Spinal cord (tissue), 10 donors: ENCODE data around the gene TYSND1. TPM values are rescaled to one million over a fixed set of nuclear protein-coding genes. Genes with fewer than 3 reads are reported as not detected.
"Not testable (repeated sequence)": the region's sequence is repeated elsewhere in the genome, so short reads cannot be mapped to it uniquely, and the experiment has no call there.

Experiments
- DNase-seq, 6 donors: peaks; one replicate each; pipeline versions ENCODE4 v3.0.0 to v3.0.0-alpha.2; 2013 to 2015; ENCODE audit warnings: low spot score in 6 of 6, low read depth in 4 of 6
- H3K27ac ChIP-seq: one replicate; pipeline ENCODE4 v1.5.1; 2013; ENCODE audit warnings: low read depth, low read length, control low read depth
- H3K27me3 ChIP-seq: one replicate; pipeline ENCODE4 v1.6.1; 2013; ENCODE audit warnings: low read length; ENCODE audit not compliant: control insufficient read depth, insufficient read depth
- H3K36me3 ChIP-seq: one replicate; pipeline ENCODE4 v1.6.1; 2013; ENCODE audit warnings: low read length; ENCODE audit not compliant: control insufficient read depth, insufficient read depth
- H3K4me1 ChIP-seq: one replicate; pipeline ENCODE4 v1.6.1; 2013; ENCODE audit warnings: low read length; ENCODE audit not compliant: control insufficient read depth, insufficient read depth
- H3K4me3 ChIP-seq: one replicate; pipeline ENCODE4 v1.5.1; 2013; ENCODE audit warnings: low read depth, low read length, control low read depth
- H3K9me3 ChIP-seq: one replicate; pipeline ENCODE4 v1.6.1; 2013; ENCODE audit warnings: low read length; ENCODE audit not compliant: control insufficient read depth, insufficient read depth
- WGBS: methylation state at CpG from one replicate; pipeline ENCODE4 v1.1.5; 2013; ENCODE audit warnings: missing lambda C conversion rate; ENCODE audit not compliant: insufficient coverage; 5-methylcytosine and 5-hydroxymethylcytosine counted together
- polyA plus RNA-seq, 2 donors: library from polyadenylated mRNA; unstranded; fragments of 120-200 nt; gene quantifications; one replicate each; pipeline ENCODE4 v1.2.1, GENCODE V29; 2013; ENCODE audit not compliant: insufficient read length in 2 of 2
- total RNA-seq, 2 donors: library from RNA; depleted of rRNA in 1 of 2; stranded (reverse); fragments of 120-200 nt in 1 of 2; fragments of >200 nt in 1 of 2; gene quantifications; one replicate each; pipeline versions ENCODE4 v1.2.3 to v1.2.4, GENCODE V29; 2013 to 2014
- donor health status: healthy.

Gene TYSND1
- total and polyA plus RNA-seq, 4 donors: 6.8 to 13.0 (median 9.2) TPM

DNA sequence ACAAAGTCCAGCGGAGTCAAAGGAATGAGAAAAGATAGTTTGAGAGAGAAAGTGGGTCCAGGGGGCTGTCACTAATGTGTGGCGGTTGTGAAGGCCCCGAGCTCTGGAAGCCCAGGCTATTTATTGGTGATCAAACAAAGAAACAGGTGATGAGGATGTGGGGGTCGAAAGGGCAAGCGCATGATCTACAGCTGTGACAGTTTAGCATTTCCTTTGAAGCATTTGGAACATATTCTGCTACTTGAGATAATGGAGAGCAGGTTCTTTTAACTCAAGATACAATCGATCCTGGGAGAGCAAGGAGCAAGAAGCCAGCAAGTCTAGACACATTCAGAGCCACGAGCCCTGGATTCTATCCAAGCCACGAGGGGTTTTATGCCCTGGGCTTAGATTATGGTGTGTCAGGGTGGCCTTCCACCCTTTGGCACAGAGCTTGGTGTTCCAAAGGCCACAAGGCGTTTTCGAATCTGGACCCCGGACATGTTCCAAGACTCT, 45.4 kb downstream of the TYSND1 start:
- not testable (repeated sequence) for H3K4me3 ChIP-seq, H3K27ac ChIP-seq, H3K9me3 ChIP-seq, H3K27me3 ChIP-seq, H3K4me1 ChIP-seq, DNase-seq
- H3K36me3 ChIP-seq: peaks cover 72% of the 10 kb centered on the region
- WGBS: 87% methylated on average over 11 of the region's 11 CpGs

DNA sequence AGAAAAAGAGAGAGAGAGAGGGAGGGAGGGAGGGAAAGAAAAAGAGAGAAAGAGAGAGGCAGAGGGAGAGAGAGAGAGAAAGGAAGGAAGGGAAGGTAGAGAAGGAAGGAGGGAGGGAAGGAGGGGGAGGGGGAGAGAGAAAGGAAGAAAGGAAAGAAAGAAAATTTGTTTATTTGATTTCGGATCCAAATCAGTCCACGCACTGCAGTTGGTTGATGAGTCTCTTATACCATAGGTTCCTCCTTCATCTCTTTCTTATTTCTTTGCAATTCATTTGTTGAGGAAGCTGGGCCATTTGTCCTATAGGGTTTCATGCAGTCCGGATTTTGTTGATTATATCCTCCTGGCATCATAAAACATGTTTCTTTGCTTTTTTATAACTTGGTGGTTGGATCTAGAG, 48.2 kb downstream of the TYSND1 start:
- Histone ChIP-seq H3K4me3 (no peak overlapping the region), H3K36me3 (peaks cover 79% of the 10 kb centered on the region), H3K27ac (no peak overlapping the region), H3K4me1 (no peaks in the 10 kb centered on the region), H3K27me3 (no peaks in the 10 kb centered on the region), H3K9me3 (no peaks in the 10 kb centered on the region)
- WGBS: no CpG with 5 or more reads among the region's 3 CpGs
- no peak for DNase-seq

GRCh38 chr10:70097459-70097858, 49.0 kb downstream of the TYSND1 start:
- Histone ChIP-seq H3K36me3 (peaks cover 78% of the 10 kb centered on the region), H3K27me3 (no peaks in the 10 kb centered on the region), H3K27ac (no peak overlapping the region), H3K9me3 (no peaks in the 10 kb centered on the region), H3K4me3 (no peak overlapping the region), H3K4me1 (no peaks in the 10 kb centered on the region)
- no peak for DNase-seq

- no peaks in the 10 kb centered on the region for H3K9me3 ChIP-seq
- H3K4me1 ChIP-seq: no peaks in the 10 kb centered on the region
- WGBS: 100% methylated on average over 2 of the region's 5 CpGs
- H3K4me3 ChIP-seq: no peak overlapping the region
- no peak for DNase-seq
- no peaks in the 10 kb centered on the region for H3K27me3 ChIP-seq
- peaks cover 78% of the 10 kb centered on the region for H3K36me3 ChIP-seq
- no peak overlapping the region for H3K27ac ChIP-seq
Observed at GRCh38 chr10:70096705-70097420, 49.6 kb downstream of the TYSND1 start.

- H3K4me1 ChIP-seq: no peaks in the 10 kb centered on the region
- no CpG with 5 or more reads among the region's 6 CpGs for WGBS
- H3K4me3 ChIP-seq: no peak overlapping the region
- no peaks in the 10 kb centered on the region for H3K9me3 ChIP-seq
- H3K27ac ChIP-seq: no peak overlapping the region
- H3K36me3 ChIP-seq: peaks cover 80% of the 10 kb centered on the region
- no peaks in the 10 kb centered on the region for H3K27me3 ChIP-seq
- no peak for DNase-seq
Observed at GRCh38 chr10:70096016-70096704, 50.3 kb downstream of the TYSND1 start.

- DNase-seq: no peak
- H3K27ac ChIP-seq: no peak overlapping the region
- no peak overlapping the region for H3K4me3 ChIP-seq
- no peaks in the 10 kb centered on the region for H3K4me1 ChIP-seq
- peaks cover 65% of the 10 kb centered on the region for H3K36me3 ChIP-seq
- no CpG with 5 or more reads among the region's 2 CpGs for WGBS
- no peaks in the 10 kb centered on the region for H3K27me3 ChIP-seq
- H3K9me3 ChIP-seq: no peaks in the 10 kb centered on the region
Observed at GRCh38 chr10:70094250-70094649, 52.2 kb downstream of the TYSND1 start.

- peaks cover 56% of the 10 kb centered on the region for H3K36me3 ChIP-seq
Observed at GRCh38 chr10:70093335-70093944, 53.1 kb downstream of the TYSND1 start.

GRCh38 chr10:70092389-70092718, 54.1 kb downstream of the TYSND1 start:
- H3K27ac ChIP-seq: no peak overlapping the region

More at GRCh38 chr10:70093335-70093944, 53.1 kb downstream of the TYSND1 start:
- no peaks in the 10 kb centered on the region for H3K9me3 ChIP-seq
- WGBS: 93% methylated on average over 7 of the region's 9 CpGs
- no peak for DNase-seq
- no peak overlapping the region for H3K27ac ChIP-seq
- H3K4me3 ChIP-seq: no peak overlapping the region
- H3K27me3 ChIP-seq: no peaks in the 10 kb centered on the region
- no peaks in the 10 kb centered on the region for H3K4me1 ChIP-seq

GRCh38 chr10:70090951-70091350, 55.5 kb downstream of the TYSND1 start:
- no peak for DNase-seq
- no peaks in the 10 kb centered on the region for H3K4me1 ChIP-seq
- no peaks in the 10 kb centered on the region for H3K27me3 ChIP-seq
- 93% methylated on average over 4 of the region's 5 CpGs for WGBS
- no peak overlapping the region for H3K4me3 ChIP-seq
- no peak overlapping the region for H3K27ac ChIP-seq
- H3K9me3 ChIP-seq: no peaks in the 10 kb centered on the region
- peaks cover 44% of the 10 kb centered on the region for H3K36me3 ChIP-seq

More at GRCh38 chr10:70092389-70092718, 54.1 kb downstream of the TYSND1 start:
- H3K36me3 ChIP-seq: peaks cover 49% of the 10 kb centered on the region
- no peaks in the 10 kb centered on the region for H3K9me3 ChIP-seq
- DNase-seq: no peak
- 80% methylated on average over 4 of the region's 7 CpGs for WGBS
- H3K4me1 ChIP-seq: no peaks in the 10 kb centered on the region
- no peaks in the 10 kb centered on the region for H3K27me3 ChIP-seq
- H3K4me3 ChIP-seq: no peak overlapping the region
